OCI-LY7 (cell line): ENCODE results near the gene PTPRT. TPM values are rescaled to one million over a fixed set of nuclear protein-coding genes. Genes with fewer than 3 reads are reported as not detected.

Experiments
- BruUV-seq: library from RNA; stranded (reverse); fragments of 400-500 nt; replicated peaks from 2 replicates; lab custom pipeline; 2021; lab: Mats Ljungman, UMichigan
- CTCF ChIA-PET: fragments of 300-600 bp; sonication (Branson Sonifier 250); formaldehyde crosslinking; loops from one replicate; lab custom pipeline; 2022; ENCODE audit warnings: antibody characterized with exemption; ENCODE audit not compliant: unreplicated experiment; lab: Charles Lee
- POLR2A ChIA-PET: fragments of 300-600 bp; sonication (Branson Sonifier 250); formaldehyde crosslinking; loops from one replicate; lab custom pipeline; 2022; ENCODE audit warnings: antibody characterized with exemption; lab: Charles Lee
- DNase-seq: peaks from one replicate; pipeline ENCODE4 v3.0.0-alpha.2; 2015; ENCODE audit warnings: low spot score
- H2AFZ ChIP-seq: fragments of 200-600 bp; sonication (generic), shearing (Covaris generic); 2 replicates; pipeline ENCODE4 v1.6.1; 2014; ENCODE audit warnings: mild to moderate bottlenecking, antibody characterized with exemption, low read length, moderate library complexity
- H3K27ac ChIP-seq: fragments of 200-600 bp; sonication (generic); 2 replicates; pipeline ENCODE4 v1.5.1; 2014; ENCODE audit warnings: mixed run types, low read depth, mild to moderate bottlenecking, moderate library complexity, low read length, inconsistent platforms; ENCODE audit not compliant: poor library complexity, severe bottlenecking
- H3K36me3 ChIP-seq: fragments of 200-600 bp; sonication (generic); 2 replicates; pipeline ENCODE4 v1.6.1; 2014; ENCODE audit warnings: mild to moderate bottlenecking, antibody characterized with exemption, low read length, moderate library complexity, mixed read lengths; ENCODE audit not compliant: insufficient read depth
- H3K4me1 ChIP-seq: fragments of 200-600 bp; sonication (generic); 2 replicates; pipeline ENCODE4 v1.5.1; 2014; ENCODE audit warnings: mild to moderate bottlenecking, low read length; ENCODE audit not compliant: insufficient read depth, poor library complexity, severe bottlenecking
- H3K4me2 ChIP-seq: fragments of 200-600 bp; sonication (generic); 2 replicates; pipeline ENCODE4 v1.6.1; 2014; ENCODE audit warnings: mild to moderate bottlenecking, low read length
- H3K4me3 ChIP-seq: fragments of 200-600 bp; sonication (generic); 2 replicates; pipeline ENCODE4 v1.5.1; 2014; ENCODE audit warnings: mild to moderate bottlenecking, low read depth, low read length; ENCODE audit not compliant: poor library complexity, severe bottlenecking
- H3K79me2 ChIP-seq: fragments of 200-600 bp; sonication (generic); 2 replicates; pipeline ENCODE4 v1.6.1; 2016; ENCODE audit warnings: low read depth, mild to moderate bottlenecking, low read length, moderate library complexity, mixed read lengths; ENCODE audit not compliant: insufficient read depth
- H3K9me2 ChIP-seq: fragments of 200-600 bp; sonication (generic); 2 replicates; pipeline ENCODE4 v1.6.1; 2016; ENCODE audit warnings: mild to moderate bottlenecking, low read length, mixed read lengths; ENCODE audit not compliant: insufficient read depth
- H3K9me3 ChIP-seq: fragments of 200-600 bp; sonication (generic); 2 replicates; pipeline ENCODE4 v1.6.1; 2014; ENCODE audit warnings: mild to moderate bottlenecking, mixed run types, low read length, mixed read lengths
- H4K20me1 ChIP-seq: fragments of 200-600 bp; sonication (generic); 2 replicates; pipeline ENCODE4 v1.6.1; 2014; ENCODE audit warnings: mild to moderate bottlenecking, antibody characterized with exemption, low read length, moderate library complexity, mixed read lengths; ENCODE audit not compliant: insufficient read depth
- EZH2phosphoT487 ChIP-seq: fragments of 200-600 bp; sonication (generic); IDR thresholded peaks from 2 replicates; pipeline ENCODE4 v1.6.1; 2018; ENCODE audit warnings: low read depth, borderline replicate concordance, mild to moderate bottlenecking, mixed run types, antibody characterized with exemption, low read length, moderate library complexity, mixed read lengths
- intact Hi-C: fragments of 100-400 bp; cut with micrococcal nuclease; formaldehyde crosslinking; loops from one replicate; pipeline ENCODE4 v1.10.0; 2022; ENCODE audit not compliant: unreplicated experiment
- total RNA-seq, 2 experiments: library from RNA; depleted of rRNA in 1 of 2; stranded (reverse); fragments of >200 nt in 1 of 2; shearing (Covaris generic) in 1 of 2; gene quantifications; 2 replicates each; pipeline ENCODE4 v1.2.3, GENCODE V29; 2014 to 2022
- TF ChIP-seq, protein P1 (sequence below): fragments of 200-600 bp; sonication (generic); conservative IDR thresholded peaks from 2 replicates; pipeline ENCODE4 v1.5.1; 2014; ENCODE audit warnings: mild to moderate bottlenecking, antibody characterized with exemption, low read length, moderate library complexity, mixed read lengths

The PTPRT gene
- total RNA-seq, 2 experiments from 2014 or later, result not detected

GRCh38 chr20:43198607-43199006, 8.9 kb upstream of the PTPRT start:
- TF ChIP-seq EZH2phosphoT487, result no peak
- TF ChIP-seq, protein P1, sequence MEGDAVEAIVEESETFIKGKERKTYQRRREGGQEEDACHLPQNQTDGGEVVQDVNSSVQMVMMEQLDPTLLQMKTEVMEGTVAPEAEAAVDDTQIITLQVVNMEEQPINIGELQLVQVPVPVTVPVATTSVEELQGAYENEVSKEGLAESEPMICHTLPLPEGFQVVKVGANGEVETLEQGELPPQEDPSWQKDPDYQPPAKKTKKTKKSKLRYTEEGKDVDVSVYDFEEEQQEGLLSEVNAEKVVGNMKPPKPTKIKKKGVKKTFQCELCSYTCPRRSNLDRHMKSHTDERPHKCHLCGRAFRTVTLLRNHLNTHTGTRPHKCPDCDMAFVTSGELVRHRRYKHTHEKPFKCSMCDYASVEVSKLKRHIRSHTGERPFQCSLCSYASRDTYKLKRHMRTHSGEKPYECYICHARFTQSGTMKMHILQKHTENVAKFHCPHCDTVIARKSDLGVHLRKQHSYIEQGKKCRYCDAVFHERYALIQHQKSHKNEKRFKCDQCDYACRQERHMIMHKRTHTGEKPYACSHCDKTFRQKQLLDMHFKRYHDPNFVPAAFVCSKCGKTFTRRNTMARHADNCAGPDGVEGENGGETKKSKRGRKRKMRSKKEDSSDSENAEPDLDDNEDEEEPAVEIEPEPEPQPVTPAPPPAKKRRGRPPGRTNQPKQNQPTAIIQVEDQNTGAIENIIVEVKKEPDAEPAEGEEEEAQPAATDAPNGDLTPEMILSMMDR, result no peak
- BruUV-seq, result no TSS peak
- H3K9me3 ChIP-seq, result no peaks in the 10 kb centered on the region
- no peak overlapping the region for H3K27ac ChIP-seq
- no peak overlapping the region for H3K4me2 ChIP-seq
- no peak overlapping the region for H3K4me3 ChIP-seq
- no peaks in the 10 kb centered on the region for H3K9me2 ChIP-seq
- CTCF ChIA-PET, result no interaction called here
- POLR2A ChIA-PET, result interaction anchor here (0.6 kb wide), 1 partner anchor 200 kb away, joined by 3 read pairs; no protein-coding TSS in a partner anchor
- H2AFZ ChIP-seq, result no peak overlapping the region
- H3K36me3 ChIP-seq, result no peaks in the 10 kb centered on the region
- H3K79me2 ChIP-seq, result no peaks in the 10 kb centered on the region
- no peak for DNase-seq
- intact Hi-C loops, result no loop called here
- no peaks in the 10 kb centered on the region for H3K4me1 ChIP-seq
- H4K20me1 ChIP-seq, result no peaks in the 10 kb centered on the region

GRCh38 chr20:43196243-43196642, 6.5 kb upstream of the PTPRT start:
- TF ChIP-seq, protein P1, result no peak
- TF ChIP-seq EZH2phosphoT487, result no peak
- POLR2A ChIA-PET, result no interaction called here
- CTCF ChIA-PET, result no interaction called here
- intact Hi-C loops, result no loop called here
- DNase-seq, result no peak
- H3K27ac ChIP-seq, result no peak overlapping the region
- no peaks in the 10 kb centered on the region for H3K4me1 ChIP-seq
- H3K4me2 ChIP-seq, result no peak overlapping the region
- no peaks in the 10 kb centered on the region for H3K9me3 ChIP-seq
- BruUV-seq, result no TSS peak
- H3K9me2 ChIP-seq, result no peaks in the 10 kb centered on the region
- no peaks in the 10 kb centered on the region for H3K79me2 ChIP-seq
- no peaks in the 10 kb centered on the region for H3K36me3 ChIP-seq
- H2AFZ ChIP-seq, result no peak overlapping the region
- H4K20me1 ChIP-seq, result no peaks in the 10 kb centered on the region
- no peak overlapping the region for H3K4me3 ChIP-seq

- Histone ChIP-seq H3K79me2 (no peaks in the 10 kb centered on the region), H3K9me3 (no peaks in the 10 kb centered on the region), H3K4me1 (no peaks in the 10 kb centered on the region), H3K9me2 (no peaks in the 10 kb centered on the region), H4K20me1 (no peaks in the 10 kb centered on the region), H3K4me2 (no peak overlapping the region), H2AFZ (no peak overlapping the region), H3K27ac (no peak overlapping the region), H3K36me3 (no peaks in the 10 kb centered on the region), H3K4me3 (no peak overlapping the region)
- intact Hi-C loops, result no loop called here
- POLR2A ChIA-PET, result no interaction called here
- no peak for DNase-seq
- TF ChIP-seq, protein P1, result no peak
- no peak for TF ChIP-seq EZH2phosphoT487
- CTCF ChIA-PET, result no interaction called here
- BruUV-seq, result no TSS peak
Observed at GRCh38 chr20:43194137-43194536, 4.4 kb upstream of the PTPRT start.
